MM.1S (cell line): Measurements from ENCODE around the gene ZNF334.
A peak's percentile ranks its signal among the peaks of the same experiment; 100 is the strongest.

ENCODE experiments used
- DNase-seq: peaks from one replicate; pipeline ENCODE4 v3.0.0-alpha.2; 2015
- H2AFZ ChIP-seq: fragments of 300-600 bp; sonication (generic); 2 replicates; pipeline ENCODE4 v1.6.0; 2016; ENCODE audit warnings: antibody characterized with exemption, low read length
- H3F3A ChIP-seq: fragments of 300-600 bp; sonication (generic); 2 replicates; pipeline ENCODE4 v1.6.1; 2016; ENCODE audit warnings: mild to moderate bottlenecking, antibody characterized with exemption, low read length, moderate library complexity, mixed read lengths; ENCODE audit not compliant: insufficient read depth
- H3K27ac ChIP-seq: fragments of 300-600 bp; sonication (generic); 2 replicates; pipeline ENCODE4 v1.5.1; 2016; ENCODE audit warnings: mild to moderate bottlenecking, low read length
- H3K27me3 ChIP-seq: fragments of 300-600 bp; sonication (generic); replicated peaks from 2 replicates; pipeline ENCODE4 v1.6.0; 2016; ENCODE audit warnings: low read length; ENCODE audit not compliant: insufficient read depth
- H3K36me3 ChIP-seq: fragments of 300-600 bp; sonication (generic); replicated peaks from 2 replicates; pipeline ENCODE4 v1.6.1; 2016; ENCODE audit warnings: mild to moderate bottlenecking, low read length, mixed read lengths; ENCODE audit not compliant: insufficient read depth
- H3K4me1 ChIP-seq: fragments of 300-600 bp; sonication (generic); 2 replicates; pipeline ENCODE4 v1.6.1; 2016; ENCODE audit warnings: low read length, mixed read lengths
- H3K4me2 ChIP-seq: fragments of 300-600 bp; sonication (generic); 2 replicates; pipeline ENCODE4 v1.6.0; 2016; ENCODE audit warnings: low read depth, low read length
- H3K4me3 ChIP-seq: fragments of 300-600 bp; sonication (generic); 2 replicates; pipeline ENCODE4 v1.5.1; 2016; ENCODE audit warnings: low read length, mixed read lengths
- H3K79me2 ChIP-seq: fragments of 300-600 bp; sonication (generic); 2 replicates; pipeline ENCODE4 v1.6.1; 2016; ENCODE audit warnings: mixed run types, low read length, mixed read lengths
- H3K9ac ChIP-seq: fragments of 300-600 bp; sonication (generic); 2 replicates; pipeline ENCODE4 v1.6.1; 2016; ENCODE audit warnings: low read length, mixed read lengths
- H3K9me2 ChIP-seq: fragments of 300-600 bp; sonication (generic); replicated peaks from 2 replicates; pipeline ENCODE4 v1.6.1; 2016; ENCODE audit warnings: mild to moderate bottlenecking, low read length, mixed read lengths; ENCODE audit not compliant: insufficient read depth
- H3K9me3 ChIP-seq: fragments of 300-600 bp; sonication (generic); replicated peaks from 2 replicates; pipeline ENCODE4 v1.6.1; 2016; ENCODE audit warnings: mild to moderate bottlenecking, low read length, mixed read lengths; ENCODE audit not compliant: insufficient read depth
- H4K20me1 ChIP-seq: fragments of 300-600 bp; sonication (generic); 2 replicates; pipeline ENCODE4 v1.6.1; 2016; ENCODE audit warnings: mild to moderate bottlenecking, low read length, moderate library complexity, mixed read lengths; ENCODE audit not compliant: insufficient read depth
- CTCF ChIP-seq: fragments of 300-600 bp; sonication (generic); IDR thresholded peaks from 2 replicates; pipeline ENCODE4 v1.5.1; 2016; ENCODE audit warnings: antibody characterized with exemption, low read length, mixed read lengths
- EZH2 ChIP-seq: fragments of 300-600 bp; sonication (generic); optimal IDR thresholded peaks from 2 replicates; pipeline ENCODE3; 2017; ENCODE audit warnings: low read depth, mild to moderate bottlenecking, antibody characterized with exemption, low read length, mixed read lengths
- EZH2phosphoT487 ChIP-seq: fragments of 300-600 bp; sonication (generic); IDR thresholded peaks from 2 replicates; pipeline ENCODE4 v1.6.1; 2018; ENCODE audit warnings: antibody characterized with exemption, low read length

ZNF334 gene

GRCh38 chr20:46559685-46560440, 46.5 kb upstream of the ZNF334 start:
- H3K36me3 ChIP-seq = no peaks in the 10 kb centered on the region
- no peak overlapping the region for H2AFZ ChIP-seq
- H3K4me3 ChIP-seq = no peak overlapping the region
- H3K4me2 ChIP-seq = no peak overlapping the region
- H3K27ac ChIP-seq = no peak overlapping the region
- H3K79me2 ChIP-seq = 0 out of 2 replicates have a peak, but pooled peaks cover 4% of the 10 kb centered on the region
- no peak overlapping the region for H3K9ac ChIP-seq
- no peaks in the 10 kb centered on the region for H3K27me3 ChIP-seq
- H3K4me1 ChIP-seq = peaks cover 36% of the 10 kb centered on the region
- H3K9me3 ChIP-seq = no peaks in the 10 kb centered on the region
- TF ChIP-seq CTCF (peak; percentile 15), EZH2 (no peak)
- no peaks in the 10 kb centered on the region for H3K9me2 ChIP-seq
- peaks cover 13% of the 10 kb centered on the region for H3F3A ChIP-seq
- no peak for DNase-seq
- H4K20me1 ChIP-seq = no peaks in the 10 kb centered on the region

- Histone ChIP-seq H2AFZ (no peak overlapping the region), H3K27me3 (no peaks in the 10 kb centered on the region), H3K4me1 (peaks cover 39% of the 10 kb centered on the region), H3K36me3 (no peaks in the 10 kb centered on the region), H3F3A (peaks cover 21% of the 10 kb centered on the region), H3K9me3 (no peaks in the 10 kb centered on the region), H3K9me2 (no peaks in the 10 kb centered on the region), H3K4me2 (no peak overlapping the region), H3K27ac (no peak overlapping the region), H4K20me1 (no peaks in the 10 kb centered on the region), H3K4me3 (no peak overlapping the region), H3K79me2 (0 out of 2 replicates have a peak, but pooled peaks cover 4% of the 10 kb centered on the region), H3K9ac (no peak overlapping the region)
- DNase-seq = no peak
- TF ChIP-seq EZH2phosphoT487 (no peak), EZH2 (no peak), CTCF (no peak)
These were observed 45.6 kb upstream of the ZNF334 start for GRCh38 chr20:46559001-46559400.

GRCh38 chr20:46558511-46558959, 45.2 kb upstream of the ZNF334 start:
- Histone ChIP-seq H3F3A (peaks cover 26% of the 10 kb centered on the region), H3K9me3 (no peaks in the 10 kb centered on the region), H3K27me3 (no peaks in the 10 kb centered on the region), H3K4me2 (no peak overlapping the region), H3K27ac (no peak overlapping the region), H3K9ac (no peak overlapping the region), H3K79me2 (0 out of 2 replicates have a peak, but pooled peaks cover 4% of the 10 kb centered on the region), H2AFZ (no peak overlapping the region), H3K36me3 (no peaks in the 10 kb centered on the region), H3K9me2 (no peaks in the 10 kb centered on the region), H3K4me1 (peaks cover 43% of the 10 kb centered on the region), H3K4me3 (no peak overlapping the region), H4K20me1 (no peaks in the 10 kb centered on the region)
- no peak for DNase-seq
- TF ChIP-seq EZH2phosphoT487 = no peak
- TF ChIP-seq CTCF = no peak
- no peak for TF ChIP-seq EZH2
